HG02884 (cell line): ENCODE results near the gene BRAT1.
"Not testable (repeated sequence)": the region's sequence is repeated elsewhere in the genome, so short reads cannot be mapped to it uniquely, and the experiment has no call there.

Experiments
- ATAC-seq: cut with Tn5 transposase; IDR thresholded peaks from one replicate; pipeline ENCODE4 v1.9.1; 2021; ENCODE audit warnings: mild to moderate bottlenecking, moderate library complexity; ENCODE audit not compliant: unreplicated experiment

Gene BRAT1

GRCh38 chr7:2555121-2556052 is at the start of gene BRAT1:
BRAT1 (minus strand) TSS chr7:2555524; CDS start chr7:2554431, 1,093 bp downstream.
- peak; percentile 67 for ATAC-seq

- ATAC-seq, result no peak
Observed at GRCh38 chr7:2604608-2605174, 49.4 kb upstream of the BRAT1 start.

- ATAC-seq, result no peak
Observed at GRCh38 chr7:2603044-2603965, 48.0 kb upstream of the BRAT1 start.

- ATAC-seq, result no peak
Observed at GRCh38 chr7:2602406-2603043, 47.2 kb upstream of the BRAT1 start.

- no peak for ATAC-seq
Observed at GRCh38 chr7:2601907-2602306, 46.6 kb upstream of the BRAT1 start.

GRCh38 chr7:2601065-2601464 is 45.7 kb upstream of the BRAT1 start:
- ATAC-seq, result no peak

- ATAC-seq, result no peak
Observed at GRCh38 chr7:2598154-2598823, 43.0 kb upstream of the BRAT1 start.

GRCh38 chr7:2597273-2597640 is 41.9 kb upstream of the BRAT1 start:
- ATAC-seq, result no peak

GRCh38 chr7:2596464-2597272 is 41.3 kb upstream of the BRAT1 start:
- ATAC-seq, result no peak

- ATAC-seq, result no peak
Observed at GRCh38 chr7:2595258-2595860, 40.0 kb upstream of the BRAT1 start.

GRCh38 chr7:2594599-2594998 is 39.3 kb upstream of the BRAT1 start:
- ATAC-seq, result no peak

- no peak for ATAC-seq
Observed at GRCh38 chr7:2593036-2593727, 37.9 kb upstream of the BRAT1 start.

- no peak for ATAC-seq
Observed at GRCh38 chr7:2592375-2592865, 37.1 kb upstream of the BRAT1 start.

- ATAC-seq, result not testable (repeated sequence)
Observed at GRCh38 chr7:2589941-2590340, 34.6 kb upstream of the BRAT1 start.

- ATAC-seq, result no peak
Observed at GRCh38 chr7:2589341-2589740, 34.0 kb upstream of the BRAT1 start.

- no peak for ATAC-seq
Observed at GRCh38 chr7:2587778-2588177, 32.5 kb upstream of the BRAT1 start.

GRCh38 chr7:2587134-2587533 is 31.8 kb upstream of the BRAT1 start:
- ATAC-seq, result no peak

GRCh38 chr7:2586326-2587020 is 31.1 kb upstream of the BRAT1 start:
- ATAC-seq, result no peak
